IPS-11a (cell line): Measurements from ENCODE around the gene LMOD3.

Experiments
- H3K4me3 ChIP-seq: one replicate; pipeline ENCODE4 v1.5.1; 2013; ENCODE audit warnings: low read depth, low read length, control low read depth

The LMOD3 gene

DNA sequence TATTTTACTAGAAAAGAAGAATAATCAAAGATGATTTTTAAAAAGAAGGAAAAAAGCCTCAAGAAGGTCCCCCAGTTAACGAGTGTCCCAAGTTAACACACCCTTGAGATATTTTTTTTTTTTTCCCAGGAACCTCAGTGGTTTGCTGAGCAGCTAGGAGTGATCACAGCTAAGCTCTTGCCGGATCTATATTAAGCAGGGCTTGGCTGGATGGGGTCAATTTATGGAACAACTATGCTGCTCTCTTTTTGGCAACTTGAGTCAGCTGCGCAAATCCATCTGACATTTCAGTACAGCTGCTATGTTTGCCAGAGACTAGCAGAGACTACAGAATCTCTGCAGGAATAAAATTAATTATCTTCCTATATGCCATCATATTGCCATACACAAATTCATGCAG is at the start of gene LMOD3:
TSS of gene LMOD3 (minus strand) at position 193 of the 400 bp plus-strand sequence. CDS start 209 bp downstream, outside the sequence.
- no peak within 1 kb of the TSS for H3K4me3 ChIP-seq

- no peak overlapping the region for H3K4me3 ChIP-seq
Measured at GRCh38 chr3:69172058-69172457, 49.7 kb upstream of the LMOD3 start.

GRCh38 chr3:69166446-69166845 is 44.1 kb upstream of the LMOD3 start:
- H3K4me3 ChIP-seq = no peak overlapping the region

GRCh38 chr3:69165744-69166143 is 43.3 kb upstream of the LMOD3 start:
- H3K4me3 ChIP-seq = no peak overlapping the region

- H3K4me3 ChIP-seq = no peak overlapping the region
Measured at GRCh38 chr3:69164296-69164695, 41.9 kb upstream of the LMOD3 start.

DNA sequence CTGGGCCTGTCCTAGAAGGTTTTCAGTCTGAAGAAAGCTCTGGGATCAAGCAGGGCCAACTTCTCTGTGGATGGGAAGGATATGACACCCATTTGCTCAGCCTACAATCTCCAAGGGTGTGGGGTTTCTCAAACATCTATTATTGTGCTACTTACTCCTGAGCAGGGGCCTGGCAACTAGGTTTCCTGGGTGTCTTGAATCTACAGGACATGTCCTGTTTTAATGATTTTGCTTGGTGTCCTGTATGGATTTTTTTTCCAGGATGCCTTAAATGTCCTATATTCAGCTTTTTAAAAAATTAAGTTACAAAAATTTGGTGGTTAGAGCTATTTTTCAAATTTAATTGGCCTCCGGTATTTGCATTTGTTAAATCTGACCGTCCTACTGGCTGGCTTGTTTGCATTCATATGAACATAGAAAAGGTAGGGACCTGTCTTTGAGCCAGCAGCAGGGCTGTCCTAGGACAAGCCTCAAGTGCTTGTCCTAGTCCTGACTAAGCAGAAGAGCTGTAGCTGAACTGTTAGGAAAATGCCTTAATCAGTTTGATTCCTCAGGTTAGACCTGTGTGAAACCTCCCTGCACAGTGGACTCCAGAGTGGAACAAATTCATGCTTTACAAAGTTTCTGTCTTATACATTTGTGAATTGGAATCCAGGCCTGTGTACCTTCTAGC is 40.0 kb upstream of the LMOD3 start:
- no peak overlapping the region for H3K4me3 ChIP-seq

DNA sequence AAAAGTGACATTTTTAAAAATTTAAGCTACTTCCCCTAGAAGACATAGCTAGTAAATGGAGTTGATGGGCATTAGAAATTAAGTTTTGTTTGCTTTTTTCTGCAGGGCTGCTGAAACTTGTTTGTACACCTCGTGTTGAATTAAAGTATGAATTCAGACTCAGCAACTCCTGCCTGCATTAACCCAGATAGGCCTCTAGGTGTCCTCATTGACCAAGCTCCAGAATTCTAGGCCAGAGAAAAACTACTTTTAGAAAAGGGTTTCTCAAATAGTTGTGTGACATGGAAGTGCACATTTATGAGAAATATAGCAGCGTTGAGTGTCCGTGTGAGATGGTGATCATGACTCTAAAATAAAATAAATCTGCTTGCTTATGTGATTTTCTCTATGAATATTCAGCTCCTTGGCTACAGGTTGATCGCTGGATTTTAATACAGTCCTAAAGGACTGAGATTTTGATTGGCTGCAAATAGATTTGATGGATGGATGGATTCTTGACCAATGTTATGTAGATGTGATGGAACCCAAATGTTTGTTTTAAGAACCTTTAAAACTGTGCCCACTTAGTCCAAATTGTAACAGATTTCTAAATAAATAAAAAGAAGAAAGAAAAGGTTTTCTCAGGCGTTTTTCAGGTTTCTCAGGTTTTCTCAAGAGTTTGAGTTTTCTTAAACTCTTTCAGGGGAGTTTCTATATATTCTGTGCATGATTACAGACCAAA is 39.4 kb upstream of the LMOD3 start:
- no peak overlapping the region for H3K4me3 ChIP-seq

DNA sequence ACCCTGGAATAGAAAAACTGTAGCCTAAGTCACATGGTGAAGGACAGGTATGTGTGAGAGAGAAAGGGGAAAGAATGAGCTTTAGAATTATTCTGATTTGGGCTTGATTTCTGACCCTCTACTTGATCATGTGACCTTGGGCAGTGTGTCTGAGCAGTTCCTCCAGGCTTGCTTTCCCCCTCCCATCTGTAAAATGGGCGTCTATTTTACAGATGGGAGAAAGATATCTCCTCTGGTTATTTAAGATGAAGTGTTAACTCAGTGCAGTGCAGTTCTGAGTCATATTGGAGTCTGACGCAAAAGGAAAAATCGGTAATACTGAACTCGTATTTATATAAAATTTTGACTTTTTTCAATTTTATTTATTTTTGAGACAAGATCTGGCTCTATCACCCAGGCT is 38.1 kb upstream of the LMOD3 start:
- H3K4me3 ChIP-seq = no peak overlapping the region

GRCh38 chr3:69160107-69160506 is 37.7 kb upstream of the LMOD3 start:
- H3K4me3 ChIP-seq = no peak overlapping the region

GRCh38 chr3:69149586-69149985 is 27.2 kb upstream of the LMOD3 start:
- H3K4me3 ChIP-seq = no peak overlapping the region

DNA sequence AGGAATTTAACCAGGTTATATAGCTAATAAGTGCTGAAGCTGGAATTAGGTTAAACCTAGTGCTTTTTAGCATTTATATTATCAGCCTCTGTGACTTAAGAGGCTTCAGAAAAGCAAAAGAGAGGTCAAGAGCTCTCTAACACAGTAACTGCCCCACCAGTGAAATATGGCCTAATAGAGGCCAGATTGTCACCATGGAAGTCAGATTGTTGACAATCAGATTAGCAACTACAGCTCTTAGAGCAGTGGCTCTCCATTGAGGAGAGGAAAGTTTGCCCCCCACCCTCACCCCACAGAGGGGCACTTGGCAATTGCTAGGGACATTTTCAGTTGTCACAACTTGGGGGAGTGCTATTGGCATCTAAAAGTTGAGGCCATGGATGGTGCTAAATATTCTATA is 23.3 kb upstream of the LMOD3 start:
- no peak overlapping the region for H3K4me3 ChIP-seq

- H3K4me3 ChIP-seq = no peak overlapping the region
Measured at GRCh38 chr3:69144631-69145245, 22.3 kb upstream of the LMOD3 start.

GRCh38 chr3:69143612-69144011 is 21.2 kb upstream of the LMOD3 start:
- no peak overlapping the region for H3K4me3 ChIP-seq

DNA sequence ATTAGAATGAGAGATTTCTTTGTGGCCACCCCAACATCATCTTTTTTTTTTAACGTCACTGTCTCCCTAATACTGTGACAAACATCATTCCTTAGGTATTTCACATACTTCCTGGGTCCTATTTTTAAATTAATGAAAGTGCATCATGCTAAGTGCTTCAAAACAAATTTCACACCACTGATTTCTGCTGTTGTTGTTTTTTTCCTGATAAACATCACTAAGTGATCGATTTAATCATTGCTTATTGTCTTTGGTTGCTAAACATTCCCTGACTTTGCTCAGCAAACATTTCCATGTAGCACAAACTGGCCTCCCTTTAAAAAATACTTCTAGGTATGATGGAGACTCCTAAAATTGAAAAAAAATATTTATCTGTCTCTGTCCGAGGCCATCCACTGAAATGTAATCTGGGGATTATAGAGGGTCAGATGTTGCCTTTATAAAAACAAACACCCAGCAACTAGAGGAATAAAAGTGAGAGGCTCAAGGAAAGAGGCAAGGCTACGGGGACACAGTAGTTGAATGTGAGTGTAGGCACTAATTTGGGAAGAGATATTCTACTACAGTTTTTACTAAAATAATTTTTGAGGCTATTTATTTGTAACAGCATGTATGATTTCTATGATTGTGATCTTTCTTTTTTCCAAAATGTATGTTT is 20.5 kb upstream of the LMOD3 start:
- H3K4me3 ChIP-seq = no peak overlapping the region

DNA sequence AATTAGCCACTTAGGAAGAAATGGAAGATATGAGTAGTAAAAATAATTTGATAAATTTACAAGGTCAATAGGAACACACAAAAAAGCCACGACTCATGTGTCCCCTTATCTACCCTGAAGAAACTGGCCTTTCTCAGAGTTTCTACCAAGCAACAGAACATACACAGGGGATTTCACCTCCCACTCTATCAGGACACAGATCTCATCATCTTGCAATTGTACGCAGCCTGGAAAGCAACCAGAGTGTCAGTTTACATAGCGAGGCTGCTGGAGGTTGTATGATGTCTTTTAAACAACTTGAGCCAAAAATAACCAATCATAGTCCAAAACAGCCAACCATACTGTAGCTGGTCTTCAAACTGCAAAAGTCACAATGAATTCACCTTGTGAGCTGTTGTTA is 19.7 kb upstream of the LMOD3 start:
- no peak overlapping the region for H3K4me3 ChIP-seq

DNA sequence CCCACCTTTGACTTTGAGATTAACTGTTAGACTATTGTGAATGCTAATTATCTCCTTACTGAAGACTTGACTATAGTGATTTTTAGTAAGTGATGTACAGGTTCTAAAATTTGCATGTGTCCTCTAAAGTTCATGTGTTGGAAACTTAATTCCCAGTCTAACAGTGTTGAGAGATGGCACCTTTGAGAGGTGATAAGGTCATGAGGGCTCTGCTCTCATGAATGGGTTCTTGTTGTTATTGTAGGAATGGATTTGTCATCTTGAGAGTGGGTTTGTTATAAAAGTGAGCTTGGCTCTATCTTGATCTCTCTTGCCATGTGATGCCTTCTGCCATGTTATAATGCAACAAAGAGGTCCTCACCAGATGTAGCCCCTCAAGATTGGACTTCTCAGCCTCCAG is 18.9 kb upstream of the LMOD3 start:
- H3K4me3 ChIP-seq = no peak overlapping the region

- H3K4me3 ChIP-seq = no peak overlapping the region
Measured at GRCh38 chr3:69137412-69137811, 15.0 kb upstream of the LMOD3 start.

GRCh38 chr3:69137005-69137404 is 14.6 kb upstream of the LMOD3 start:
- no peak overlapping the region for H3K4me3 ChIP-seq

GRCh38 chr3:69130689-69131088 is 8.3 kb upstream of the LMOD3 start:
- H3K4me3 ChIP-seq = no peak overlapping the region

- H3K4me3 ChIP-seq = no peak overlapping the region
Measured at GRCh38 chr3:69129531-69129930, 7.1 kb upstream of the LMOD3 start.

GRCh38 chr3:69128509-69128908 is 6.1 kb upstream of the LMOD3 start:
- no peak overlapping the region for H3K4me3 ChIP-seq

DNA sequence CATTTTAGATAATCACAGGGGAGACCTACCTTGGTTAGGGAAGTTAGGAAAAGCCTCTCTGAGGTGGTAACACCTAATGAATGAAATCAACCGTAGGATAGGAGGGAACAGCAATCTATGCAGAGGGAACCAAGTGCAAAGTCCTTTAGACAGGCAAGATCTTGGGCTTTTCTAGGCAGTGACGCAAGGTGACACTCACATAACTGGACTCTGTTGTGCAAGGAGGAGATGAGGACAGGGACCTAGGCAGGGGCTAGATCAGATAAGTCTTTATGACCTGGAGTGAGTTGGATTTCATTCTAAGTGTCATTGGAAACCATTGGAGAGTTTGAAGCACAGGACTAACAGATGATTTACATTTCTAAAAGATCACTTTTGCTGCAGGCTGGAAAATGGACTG is 4.6 kb upstream of the LMOD3 start:
- no peak overlapping the region for H3K4me3 ChIP-seq
